Measurements from ENCODE around the gene CD82. TPM values are rescaled to one million over a fixed set of nuclear protein-coding genes. Genes with fewer than 3 reads are reported as not detected.

The CD82 gene
- total RNA-seq, 4 donors from 2014 or later = 10.2 to 26.3 (median 20.8) TPM

DNA sequence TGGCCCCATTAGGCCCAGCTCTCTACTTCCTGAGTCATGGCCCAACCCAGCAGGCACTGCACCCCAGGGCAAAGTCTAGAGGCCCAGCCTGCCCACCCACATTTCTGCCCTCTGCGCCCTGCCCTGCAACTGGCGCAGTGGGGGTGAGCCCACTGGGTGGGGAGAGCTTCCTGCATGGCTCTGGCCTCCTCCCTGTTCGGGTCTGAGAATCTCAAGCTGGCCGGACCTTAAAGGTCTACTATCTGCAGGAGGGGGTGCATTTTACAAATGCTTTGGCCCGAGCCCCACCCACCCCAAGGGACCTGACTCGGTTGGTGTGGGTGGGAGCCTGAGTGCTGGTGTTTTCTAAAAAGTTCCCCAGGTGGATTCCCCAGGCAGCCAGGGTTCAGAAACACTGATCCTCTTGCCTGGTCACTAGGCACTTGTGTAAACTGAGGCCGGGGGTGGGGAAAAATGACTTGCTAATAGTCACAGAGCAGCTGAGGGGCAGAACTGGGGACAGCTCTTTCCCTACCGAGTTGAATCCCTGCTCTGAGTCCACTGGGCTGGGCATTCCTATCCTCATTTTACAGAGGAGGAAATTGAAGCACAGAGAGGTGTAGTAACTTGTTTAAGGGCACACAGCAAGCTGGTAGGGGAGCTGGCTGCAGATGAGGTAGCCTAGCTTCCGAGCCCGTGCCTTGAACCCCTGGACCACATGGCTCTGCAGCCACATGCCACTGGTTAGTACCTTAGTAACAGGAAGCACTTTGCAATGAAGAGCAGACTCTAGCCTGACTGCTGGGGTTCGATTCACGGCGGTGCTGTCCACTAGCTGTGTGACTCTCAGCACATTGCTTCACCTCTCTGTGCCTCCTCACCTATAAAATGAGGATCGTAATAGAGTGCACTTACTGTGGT, 36.3 kb downstream of the CD82 start:
- no peaks in the 10 kb centered on the region for H3K9me3 ChIP-seq
- TF ChIP-seq, protein P1, sequence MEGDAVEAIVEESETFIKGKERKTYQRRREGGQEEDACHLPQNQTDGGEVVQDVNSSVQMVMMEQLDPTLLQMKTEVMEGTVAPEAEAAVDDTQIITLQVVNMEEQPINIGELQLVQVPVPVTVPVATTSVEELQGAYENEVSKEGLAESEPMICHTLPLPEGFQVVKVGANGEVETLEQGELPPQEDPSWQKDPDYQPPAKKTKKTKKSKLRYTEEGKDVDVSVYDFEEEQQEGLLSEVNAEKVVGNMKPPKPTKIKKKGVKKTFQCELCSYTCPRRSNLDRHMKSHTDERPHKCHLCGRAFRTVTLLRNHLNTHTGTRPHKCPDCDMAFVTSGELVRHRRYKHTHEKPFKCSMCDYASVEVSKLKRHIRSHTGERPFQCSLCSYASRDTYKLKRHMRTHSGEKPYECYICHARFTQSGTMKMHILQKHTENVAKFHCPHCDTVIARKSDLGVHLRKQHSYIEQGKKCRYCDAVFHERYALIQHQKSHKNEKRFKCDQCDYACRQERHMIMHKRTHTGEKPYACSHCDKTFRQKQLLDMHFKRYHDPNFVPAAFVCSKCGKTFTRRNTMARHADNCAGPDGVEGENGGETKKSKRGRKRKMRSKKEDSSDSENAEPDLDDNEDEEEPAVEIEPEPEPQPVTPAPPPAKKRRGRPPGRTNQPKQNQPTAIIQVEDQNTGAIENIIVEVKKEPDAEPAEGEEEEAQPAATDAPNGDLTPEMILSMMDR (IDR thresholded peaks at IDR 0.05) = no peak
- no peak for TF ChIP-seq POLR2A (IDR thresholded peaks at IDR 0.05)
- H3K36me3 ChIP-seq = no peaks in the 10 kb centered on the region
- H3K27ac ChIP-seq = no peak overlapping the region
- no peak overlapping the region for H3K4me3 ChIP-seq
- no peaks in the 10 kb centered on the region for H3K27me3 ChIP-seq
- intact Hi-C loops (cut with DNase I; ENCODE audit: low total_unique reads) = no loop called here
- DNase-seq = no peak
- H3K4me1 ChIP-seq = no peaks in the 10 kb centered on the region

DNA sequence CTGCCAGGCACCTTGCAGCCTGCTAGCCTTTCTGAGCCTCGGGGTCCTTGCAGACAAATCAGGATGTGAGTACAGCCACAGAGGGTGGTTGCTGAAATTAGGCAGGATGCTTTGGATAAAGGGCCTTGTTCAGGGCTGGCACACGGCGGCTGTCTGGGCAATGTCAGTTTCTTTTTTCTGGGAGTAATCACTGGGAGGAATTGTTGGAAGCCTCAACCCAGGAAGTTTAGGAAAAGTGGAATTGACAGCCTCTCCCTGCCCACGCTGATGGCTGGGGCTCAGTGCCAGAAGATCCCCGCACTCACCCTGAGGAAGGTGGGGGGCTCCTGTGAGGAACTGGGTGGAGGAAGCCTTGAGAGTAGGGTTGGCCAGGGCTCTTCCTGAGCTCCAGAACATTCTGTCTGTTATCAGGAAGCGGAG, 37.4 kb downstream of the CD82 start:
- H3K4me1 ChIP-seq = no peaks in the 10 kb centered on the region
- intact Hi-C loops (cut with DNase I; ENCODE audit: low total_unique reads) = no loop called here
- TF ChIP-seq POLR2A (IDR thresholded peaks at IDR 0.05) = no peak
- TF ChIP-seq, protein P1 (IDR thresholded peaks at IDR 0.05) = no peak
- no peaks in the 10 kb centered on the region for H3K27me3 ChIP-seq
- no peak overlapping the region for H3K27ac ChIP-seq
- DNase-seq = no peak
- no peaks in the 10 kb centered on the region for H3K9me3 ChIP-seq
- no peaks in the 10 kb centered on the region for H3K36me3 ChIP-seq
- no peak overlapping the region for H3K4me3 ChIP-seq

DNA sequence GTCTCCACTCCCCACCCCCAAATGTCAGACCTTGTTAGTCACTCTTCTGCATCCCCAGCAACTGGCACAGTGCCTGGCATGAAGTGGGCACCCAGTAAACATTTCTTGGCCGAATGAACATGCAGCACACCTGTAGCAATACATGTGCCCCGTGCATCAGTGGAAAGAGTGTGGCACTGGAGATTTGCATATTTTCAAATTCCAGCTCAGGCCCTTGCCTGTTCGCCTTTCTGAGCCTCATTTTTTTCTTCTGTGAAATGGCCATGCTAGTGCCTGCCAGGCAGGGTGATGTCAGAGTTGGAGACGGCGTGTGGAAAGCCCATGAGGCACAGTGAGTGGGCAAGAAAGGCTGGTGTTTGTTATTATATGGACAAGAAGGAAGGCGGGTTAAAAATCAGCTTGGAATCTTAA, 38.7 kb downstream of the CD82 start:
- intact Hi-C loops (cut with DNase I; ENCODE audit: low total_unique reads) = no loop called here
- H3K4me1 ChIP-seq = no peaks in the 10 kb centered on the region
- no peak overlapping the region for H3K4me3 ChIP-seq
- no peak overlapping the region for H3K27ac ChIP-seq
- DNase-seq = no peak
- H3K9me3 ChIP-seq = no peaks in the 10 kb centered on the region
- no peaks in the 10 kb centered on the region for H3K27me3 ChIP-seq
- H3K36me3 ChIP-seq = no peaks in the 10 kb centered on the region
- no peak for TF ChIP-seq POLR2A (IDR thresholded peaks at IDR 0.05)
- TF ChIP-seq, protein P1 (IDR thresholded peaks at IDR 0.05) = no peak

DNA sequence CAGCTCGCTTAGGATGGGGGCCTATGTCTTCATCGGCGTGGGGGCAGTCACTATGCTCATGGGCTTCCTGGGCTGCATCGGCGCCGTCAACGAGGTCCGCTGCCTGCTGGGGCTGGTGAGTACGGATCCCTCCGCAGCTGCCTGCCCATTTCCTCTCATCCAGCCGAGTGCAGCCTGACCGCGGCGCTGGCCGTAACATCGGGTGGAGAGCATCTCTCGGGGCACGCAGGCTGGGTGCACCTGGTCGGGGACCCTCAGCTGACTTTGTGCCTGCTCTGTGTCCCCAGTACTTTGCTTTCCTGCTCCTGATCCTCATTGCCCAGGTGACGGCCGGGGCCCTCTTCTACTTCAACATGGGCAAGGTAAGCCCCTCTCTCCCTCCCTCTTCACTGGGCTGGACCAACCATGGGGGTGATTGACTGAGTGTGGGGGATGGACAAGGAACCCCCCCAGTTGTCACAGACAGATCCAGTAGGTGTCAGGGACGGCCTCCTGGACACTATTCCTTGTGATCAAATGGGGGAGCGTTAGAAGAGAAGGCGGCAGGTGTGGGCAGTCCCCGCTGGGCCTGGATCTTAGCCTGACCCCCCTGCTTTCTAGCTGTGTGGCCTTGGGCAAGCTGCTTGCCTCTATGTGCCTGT, 39.7 kb downstream of the CD82 start:
- no peaks in the 10 kb centered on the region for H3K4me1 ChIP-seq
- no peak overlapping the region for H3K27ac ChIP-seq
- no peaks in the 10 kb centered on the region for H3K36me3 ChIP-seq
- intact Hi-C loops (cut with DNase I; ENCODE audit: low total_unique reads) = no loop called here
- H3K4me3 ChIP-seq = no peak overlapping the region
- no peak for DNase-seq
- TF ChIP-seq, protein P1 (IDR thresholded peaks at IDR 0.05) = no peak
- TF ChIP-seq POLR2A (IDR thresholded peaks at IDR 0.05) = no peak
- no peaks in the 10 kb centered on the region for H3K27me3 ChIP-seq
- no peaks in the 10 kb centered on the region for H3K9me3 ChIP-seq

DNA sequence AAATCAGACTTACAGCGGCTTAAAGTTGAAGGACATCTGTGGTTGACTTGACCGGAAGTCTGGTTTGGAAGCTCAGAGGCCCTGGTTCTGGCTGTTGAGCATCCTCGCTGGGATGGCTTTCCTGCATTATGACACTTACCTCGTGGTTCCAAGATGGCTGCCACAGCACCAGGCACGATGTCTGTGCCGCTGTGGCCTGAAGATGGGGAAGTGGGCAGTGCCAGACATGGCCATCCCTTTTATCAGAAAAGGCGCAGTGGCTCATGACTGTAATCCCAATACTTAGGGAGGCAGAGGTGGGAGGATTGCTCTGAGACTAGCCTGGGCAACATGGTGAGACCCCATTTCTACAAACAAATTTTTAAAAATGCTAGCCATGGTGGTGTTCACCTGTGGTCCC, 40.5 kb downstream of the CD82 start:
- Histone ChIP-seq H3K27me3 (no peaks in the 10 kb centered on the region), H3K36me3 (no peaks in the 10 kb centered on the region), H3K4me3 (no peak overlapping the region), H3K4me1 (no peaks in the 10 kb centered on the region), H3K27ac (no peak overlapping the region), H3K9me3 (no peaks in the 10 kb centered on the region)
- intact Hi-C loops (cut with DNase I; ENCODE audit: low total_unique reads) = no loop called here
- no peak for DNase-seq
- no peak for TF ChIP-seq POLR2A (IDR thresholded peaks at IDR 0.05)
- TF ChIP-seq, protein P1 (IDR thresholded peaks at IDR 0.05) = no peak
